Cardiac septum (tissue), 1 donor: Measurements from ENCODE around the gene PIM3. TPM values are rescaled to one million over a fixed set of nuclear protein-coding genes. Genes with fewer than 3 reads are reported as not detected.
A peak's percentile ranks its signal among the peaks of the same experiment; 100 is the strongest.

Experiments
- DNase-seq: peaks from one replicate; pipeline ENCODE4 v3.0.0-alpha.2; 2020; ENCODE audit warnings: low spot score
- intact Hi-C: fragments of 100-400 bp; cut with DNase I; formaldehyde crosslinking; loops from one replicate; pipeline ENCODE4 v1.14.0; 2022
- total RNA-seq: library from RNA; stranded (reverse); fragmentation: NEBNext Ultra II Directional; extraction: Animal tissue kit (Norgen Biotek cat#: 25700); gene quantifications from one replicate; pipeline ENCODE4 v1.2.1, GENCODE V29; 2021
- donor health status: DM: no; HTN: no; CAD: no.

Gene PIM3
- total RNA-seq, 1 donor from 2014 or later: 31.3 TPM

- intact Hi-C loops: no loop called here
- peak; percentile 70 for DNase-seq
Measured at GRCh38 chr22:49995041-49995360, 34.4 kb downstream of the PIM3 start.

GRCh38 chr22:49995361-49996118 is 35.0 kb downstream of the PIM3 start:
- DNase-seq: peak; percentile 59
- intact Hi-C loops: no loop called here

GRCh38 chr22:49996119-49996517 is 35.5 kb downstream of the PIM3 start:
- DNase-seq: peak; percentile 61
- intact Hi-C loops: no loop called here

GRCh38 chr22:49996518-49997250 is 36.1 kb downstream of the PIM3 start:
- intact Hi-C loops: no loop called here
- DNase-seq: peak; percentile 51

GRCh38 chr22:49997251-49997599 is 36.7 kb downstream of the PIM3 start:
- DNase-seq: peak; percentile 69
- intact Hi-C loops: no loop called here

GRCh38 chr22:49997932-49998717 is 37.6 kb downstream of the PIM3 start:
- intact Hi-C loops: no loop called here

GRCh38 chr22:49998718-49999062 is 38.1 kb downstream of the PIM3 start:
- DNase-seq: peak; percentile 26
- intact Hi-C loops: no loop called here

More at GRCh38 chr22:49997932-49998717, 37.6 kb downstream of the PIM3 start:
- peak; percentile 64 for DNase-seq

- DNase-seq: peak; percentile 76
- intact Hi-C loops: no loop called here
Measured at GRCh38 chr22:49999063-49999945, 38.7 kb downstream of the PIM3 start.

- DNase-seq: peak; percentile 60
- intact Hi-C loops: no loop called here
Measured at GRCh38 chr22:49999946-50000586, 39.5 kb downstream of the PIM3 start.

GRCh38 chr22:50000587-50001387 is 40.2 kb downstream of the PIM3 start:
- peak; percentile 73 for DNase-seq
- intact Hi-C loops: no loop called here

- peak; percentile 70 for DNase-seq
- intact Hi-C loops: no loop called here
Measured at GRCh38 chr22:50001388-50002231, 41.0 kb downstream of the PIM3 start.

GRCh38 chr22:50002791-50003190 is 42.2 kb downstream of the PIM3 start:
- DNase-seq: no peak
- intact Hi-C loops: no loop called here

- intact Hi-C loops: no loop called here
- DNase-seq: no peak
Measured at GRCh38 chr22:50004918-50005317, 44.3 kb downstream of the PIM3 start.

GRCh38 chr22:50007057-50007511 is 46.5 kb downstream of the PIM3 start:
- no peak for DNase-seq
- intact Hi-C loops: no loop called here

GRCh38 chr22:50008151-50009040 is 47.8 kb downstream of the PIM3 start:
- intact Hi-C loops: no loop called here
- peak; percentile 47 for DNase-seq

- DNase-seq: peak; percentile 38
- intact Hi-C loops: no loop called here
Measured at GRCh38 chr22:50009251-50009650, 48.7 kb downstream of the PIM3 start.
